Parathyroid adenoma (tissue), 2 donors: ENCODE results near the gene PPP2R3C.

Experiments
- H2AFZ ChIP-seq: fragments of 300-600 bp; sonication (generic); one replicate; pipeline ENCODE4 v1.7.0; 2017; ENCODE audit warnings: antibody characterized with exemption, mild to moderate bottlenecking
- H3K27ac ChIP-seq: fragments of 300-600 bp; sonication (generic); one replicate; pipeline ENCODE4 v1.7.0; 2017
- H3K27me3 ChIP-seq: fragments of 300-600 bp; sonication (generic); one replicate; pipeline ENCODE4 v1.7.0; 2017; ENCODE audit warnings: low read length; ENCODE audit not compliant: control insufficient read depth, insufficient read depth
- H3K36me3 ChIP-seq: fragments of 300-600 bp; sonication (generic); one replicate; pipeline ENCODE4 v1.7.0; 2017; ENCODE audit warnings: low read length; ENCODE audit not compliant: control insufficient read depth, insufficient read depth
- H3K4me1 ChIP-seq: fragments of 300-600 bp; sonication (generic); one replicate; pipeline ENCODE4 v1.7.0; 2017; ENCODE audit warnings: control low read depth
- H3K4me2 ChIP-seq: fragments of 300-600 bp; sonication (generic); one replicate; pipeline ENCODE4 v1.7.0; 2017; ENCODE audit warnings: low read length
- H3K4me3 ChIP-seq: fragments of 300-600 bp; sonication (generic); one replicate; pipeline ENCODE4 v1.7.0; 2017; ENCODE audit warnings: low read depth, low read length
- H3K79me2 ChIP-seq: fragments of 300-600 bp; sonication (generic); one replicate; pipeline ENCODE4 v1.7.0; 2017; ENCODE audit warnings: control low read depth
- H3K9ac ChIP-seq: fragments of 300-600 bp; sonication (generic); one replicate; pipeline ENCODE4 v1.7.0; 2017; ENCODE audit warnings: mild to moderate bottlenecking
- H3K9me3 ChIP-seq: fragments of 300-600 bp; sonication (generic); one replicate; pipeline ENCODE4 v1.7.0; 2017; ENCODE audit warnings: low read length; ENCODE audit not compliant: control insufficient read depth
- CTCF ChIP-seq: fragments of 300-600 bp; sonication (generic); IDR thresholded peaks from one replicate; pipeline ENCODE4 v1.7.0; 2017; ENCODE audit warnings: antibody characterized with exemption, mild to moderate bottlenecking
- donor health status: primary hyperparathyroidism.

PPP2R3C gene

GRCh38 chr14:35122696-35123387, 1.1 kb upstream of the PPP2R3C start:
- H3K4me3 ChIP-seq, result peak overlapping the region; percentile 100
- peak overlapping the region; percentile 75 for H3K9ac ChIP-seq
- H3K79me2 ChIP-seq, result peaks cover 3% of the 10 kb centered on the region
- H3K36me3 ChIP-seq, result no peaks in the 10 kb centered on the region
- peak overlapping the region; percentile 97 for H3K27ac ChIP-seq
- H3K9me3 ChIP-seq, result no peaks in the 10 kb centered on the region
- H3K4me1 ChIP-seq, result peaks cover 10% of the 10 kb centered on the region
- no peak for TF ChIP-seq CTCF
- H2AFZ ChIP-seq, result peak overlapping the region; percentile 90
- no peaks in the 10 kb centered on the region for H3K27me3 ChIP-seq
- H3K4me2 ChIP-seq, result peak overlapping the region; percentile 82

GRCh38 chr14:35121026-35121886, 534 bp downstream of the PPP2R3C start:
- no peak for TF ChIP-seq CTCF
- no peaks in the 10 kb centered on the region for H3K79me2 ChIP-seq
- H3K4me2 ChIP-seq, result peak overlapping the region; percentile 82
- peaks cover 10% of the 10 kb centered on the region for H3K4me1 ChIP-seq
- peak overlapping the region; percentile 90 for H2AFZ ChIP-seq
- H3K9ac ChIP-seq, result no peak overlapping the region
- H3K36me3 ChIP-seq, result no peaks in the 10 kb centered on the region
- H3K4me3 ChIP-seq, result peak overlapping the region; percentile 100
- H3K27ac ChIP-seq, result peak overlapping the region; percentile 97
- no peaks in the 10 kb centered on the region for H3K9me3 ChIP-seq
- no peaks in the 10 kb centered on the region for H3K27me3 ChIP-seq

GRCh38 chr14:35117112-35117511, 4.7 kb downstream of the PPP2R3C start:
- Histone ChIP-seq H3K36me3 (no peaks in the 10 kb centered on the region), H3K4me2 (no peak overlapping the region), H3K9me3 (no peaks in the 10 kb centered on the region), H3K27me3 (no peaks in the 10 kb centered on the region), H3K9ac (no peak overlapping the region), H3K79me2 (no peaks in the 10 kb centered on the region), H2AFZ (no peak overlapping the region), H3K4me1 (no peaks in the 10 kb centered on the region), H3K4me3 (no peak overlapping the region), H3K27ac (no peak overlapping the region)
- TF ChIP-seq CTCF, result no peak

- no peak overlapping the region for H2AFZ ChIP-seq
- no peak overlapping the region for H3K27ac ChIP-seq
- H3K4me3 ChIP-seq, result no peak overlapping the region
- no peaks in the 10 kb centered on the region for H3K79me2 ChIP-seq
- no peaks in the 10 kb centered on the region for H3K9me3 ChIP-seq
- no peaks in the 10 kb centered on the region for H3K4me1 ChIP-seq
- H3K4me2 ChIP-seq, result no peak overlapping the region
- H3K36me3 ChIP-seq, result no peaks in the 10 kb centered on the region
- H3K27me3 ChIP-seq, result no peaks in the 10 kb centered on the region
- no peak for TF ChIP-seq CTCF
- H3K9ac ChIP-seq, result no peak overlapping the region
These were observed 5.5 kb downstream of the PPP2R3C start for GRCh38 chr14:35116242-35116641.
